HepG2 (cell line): Measurements from ENCODE around the gene CRIM1. TPM values are rescaled to one million over a fixed set of nuclear protein-coding genes. Genes with fewer than 3 reads are reported as not detected.
A peak's percentile ranks its signal among the peaks of the same experiment; 100 is the strongest.

Source experiments
- ATRX ChIP-seq: sonication (generic); formaldehyde crosslinking; IDR thresholded peaks from 2 replicates; pipeline ENCODE4 v1.4.0; 2020; ENCODE audit warnings: missing genetic modification reagents, borderline replicate concordance
- DMAP1 ChIP-seq: IDR thresholded peaks from 2 replicates; pipeline ENCODE4 v1.6.1; 2016
- FOXJ3 ChIP-seq: sonication (generic); formaldehyde crosslinking; IDR thresholded peaks from 2 replicates; pipeline ENCODE4 v1.4.0; 2020; ENCODE audit warnings: missing genetic modification reagents, mild to moderate bottlenecking, borderline replicate concordance
- FOXK1 ChIP-seq: sonication (generic); formaldehyde crosslinking; IDR thresholded peaks from 2 replicates; pipeline ENCODE4 v1.4.0; 2020; ENCODE audit warnings: low read depth, missing genetic modification reagents, borderline replicate concordance
- JUND ChIP-seq: sonication (generic); formaldehyde crosslinking; IDR thresholded peaks from 2 replicates; pipeline ENCODE4 v1.8.0; 2022; ENCODE audit warnings: mild to moderate bottlenecking, missing genetic modification reagents
- MYC ChIP-seq: sonication (generic); formaldehyde crosslinking; IDR thresholded peaks from 2 replicates; pipeline ENCODE4 v1.9.0; 2021; ENCODE audit warnings: missing genetic modification reagents, borderline replicate concordance
- NCOA5 ChIP-seq: sonication (generic); formaldehyde crosslinking; IDR thresholded peaks from 2 replicates; pipeline ENCODE4 v1.4.0; 2020; ENCODE audit warnings: missing genetic modification reagents
- PHF8 ChIP-seq: sonication (generic); formaldehyde crosslinking; IDR thresholded peaks from 2 replicates; pipeline ENCODE4 v1.5.0; 2020; ENCODE audit warnings: missing genetic modification reagents
- SAP130 ChIP-seq: IDR thresholded peaks from 2 replicates; pipeline ENCODE4 v1.6.1; 2016; ENCODE audit warnings: low read depth
- TBL1XR1 ChIP-seq: fragments of 150-350 bp; IDR thresholded peaks from 2 replicates; pipeline ENCODE4 v1.6.1; 2014; ENCODE audit warnings: borderline replicate concordance, low read length; ENCODE audit not compliant: partially characterized antibody
- ZNF143 ChIP-seq: sonication (generic); formaldehyde crosslinking; IDR thresholded peaks from 2 replicates; pipeline ENCODE4 v1.4.0; 2020; ENCODE audit warnings: missing genetic modification reagents
- ZNF563 ChIP-seq: sonication (generic); formaldehyde crosslinking; IDR thresholded peaks from 2 replicates; pipeline ENCODE4 v1.8.0; 2022; ENCODE audit warnings: mild to moderate bottlenecking, moderate library complexity, missing genetic modification reagents
- ZNF746 ChIP-seq: sonication (generic); formaldehyde crosslinking; IDR thresholded peaks from 2 replicates; pipeline ENCODE4 v1.8.0; 2022; ENCODE audit warnings: mild to moderate bottlenecking, missing genetic modification reagents
- polyA plus RNA-seq, 8 experiments: library from polyadenylated mRNA; depleted of rRNA in 3 of 8; stranded (reverse) in 7 of 8; unstranded in 1 of 8; fragments of >200 nt; fragmentation: Illumina TruSeq in 4 of 8; extraction: Trizol in 4 of 8; gene quantifications; 2 replicates each; pipeline versions ENCODE4 v1.2.1 to v1.2.3, GENCODE V29; 2011 to 2016; ENCODE audit warnings: low read depth in 4 of 8, missing spikeins in 1 of 8, mixed read lengths in 1 of 8; ENCODE audit not compliant: insufficient read depth in 1 of 8
- total RNA-seq, 5 experiments: library from RNA; depleted of rRNA; stranded (reverse); fragments of >200 nt; fragmentation: Illumina TruSeq; extraction: Trizol; gene quantifications; 2 replicates each; pipeline ENCODE4 v1.2.3, GENCODE V29; 2016; ENCODE audit warnings: low read depth in 1 of 5
- TF ChIP-seq, protein P1 (sequence below): sonication (generic); formaldehyde crosslinking; IDR thresholded peaks from 2 replicates; pipeline ENCODE4 v1.4.0; 2020; ENCODE audit warnings: missing genetic modification reagents
- TF ChIP-seq, protein P2 (sequence below): sonication (generic); formaldehyde crosslinking; IDR thresholded peaks from 2 replicates; pipeline ENCODE4 v1.8.0; 2022; ENCODE audit warnings: low read depth, missing genetic modification reagents
- TF ChIP-seq, protein P3 (sequence below): sonication (generic); formaldehyde crosslinking; IDR thresholded peaks from 2 replicates; pipeline ENCODE4 v1.5.0; 2020; ENCODE audit warnings: mild to moderate bottlenecking, missing genetic modification reagents, borderline replicate concordance
- TF ChIP-seq, protein P4 (sequence below): sonication (generic); formaldehyde crosslinking; IDR thresholded peaks from 2 replicates; pipeline ENCODE4 v1.4.0; 2020; ENCODE audit warnings: missing genetic modification reagents

Gene CRIM1
- total and polyA plus RNA-seq, 2 of the 13 experiments (the other 11 are each of a cell fraction or from before 2014, with no cell fraction given) = 39.1 to 69.9 TPM

DNA sequence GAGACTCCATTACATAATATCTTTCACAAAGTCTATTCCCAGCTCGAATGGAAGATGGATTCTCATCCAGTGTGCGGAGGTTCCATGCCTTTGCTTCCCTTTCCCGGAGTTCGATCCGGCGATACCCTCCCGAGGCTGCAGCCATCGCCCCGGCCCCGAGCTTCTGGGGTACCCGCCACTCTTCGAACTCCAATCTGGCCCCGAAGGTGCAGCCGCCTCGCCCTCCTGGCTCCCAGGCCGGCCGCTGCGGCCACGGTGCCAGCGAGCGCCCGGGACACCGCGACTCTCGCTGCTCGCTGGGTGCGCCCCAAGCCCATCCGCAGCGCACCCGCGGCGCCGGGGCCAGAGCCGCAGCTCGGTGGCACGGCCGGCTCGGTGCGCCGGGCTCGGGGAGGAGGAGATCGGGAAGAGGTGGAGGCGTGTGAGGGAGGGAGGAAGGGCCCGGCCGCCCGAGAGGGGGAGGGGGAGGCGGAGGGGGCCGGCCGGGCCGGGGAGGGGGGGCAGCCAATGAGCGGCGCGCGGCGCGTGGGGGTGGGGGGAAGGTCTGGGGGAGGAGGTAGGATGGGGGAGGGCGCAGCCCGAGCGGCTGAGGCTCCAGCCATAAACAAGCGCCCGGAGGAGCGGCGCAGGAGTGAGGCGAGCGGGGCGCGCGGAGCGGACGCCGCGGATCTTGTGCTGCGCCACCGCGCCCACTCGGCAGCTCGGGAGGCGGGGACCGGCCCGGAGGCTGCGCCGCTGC lies at the start of gene CRIM1 (continued):
- TF ChIP-seq, protein P1, sequence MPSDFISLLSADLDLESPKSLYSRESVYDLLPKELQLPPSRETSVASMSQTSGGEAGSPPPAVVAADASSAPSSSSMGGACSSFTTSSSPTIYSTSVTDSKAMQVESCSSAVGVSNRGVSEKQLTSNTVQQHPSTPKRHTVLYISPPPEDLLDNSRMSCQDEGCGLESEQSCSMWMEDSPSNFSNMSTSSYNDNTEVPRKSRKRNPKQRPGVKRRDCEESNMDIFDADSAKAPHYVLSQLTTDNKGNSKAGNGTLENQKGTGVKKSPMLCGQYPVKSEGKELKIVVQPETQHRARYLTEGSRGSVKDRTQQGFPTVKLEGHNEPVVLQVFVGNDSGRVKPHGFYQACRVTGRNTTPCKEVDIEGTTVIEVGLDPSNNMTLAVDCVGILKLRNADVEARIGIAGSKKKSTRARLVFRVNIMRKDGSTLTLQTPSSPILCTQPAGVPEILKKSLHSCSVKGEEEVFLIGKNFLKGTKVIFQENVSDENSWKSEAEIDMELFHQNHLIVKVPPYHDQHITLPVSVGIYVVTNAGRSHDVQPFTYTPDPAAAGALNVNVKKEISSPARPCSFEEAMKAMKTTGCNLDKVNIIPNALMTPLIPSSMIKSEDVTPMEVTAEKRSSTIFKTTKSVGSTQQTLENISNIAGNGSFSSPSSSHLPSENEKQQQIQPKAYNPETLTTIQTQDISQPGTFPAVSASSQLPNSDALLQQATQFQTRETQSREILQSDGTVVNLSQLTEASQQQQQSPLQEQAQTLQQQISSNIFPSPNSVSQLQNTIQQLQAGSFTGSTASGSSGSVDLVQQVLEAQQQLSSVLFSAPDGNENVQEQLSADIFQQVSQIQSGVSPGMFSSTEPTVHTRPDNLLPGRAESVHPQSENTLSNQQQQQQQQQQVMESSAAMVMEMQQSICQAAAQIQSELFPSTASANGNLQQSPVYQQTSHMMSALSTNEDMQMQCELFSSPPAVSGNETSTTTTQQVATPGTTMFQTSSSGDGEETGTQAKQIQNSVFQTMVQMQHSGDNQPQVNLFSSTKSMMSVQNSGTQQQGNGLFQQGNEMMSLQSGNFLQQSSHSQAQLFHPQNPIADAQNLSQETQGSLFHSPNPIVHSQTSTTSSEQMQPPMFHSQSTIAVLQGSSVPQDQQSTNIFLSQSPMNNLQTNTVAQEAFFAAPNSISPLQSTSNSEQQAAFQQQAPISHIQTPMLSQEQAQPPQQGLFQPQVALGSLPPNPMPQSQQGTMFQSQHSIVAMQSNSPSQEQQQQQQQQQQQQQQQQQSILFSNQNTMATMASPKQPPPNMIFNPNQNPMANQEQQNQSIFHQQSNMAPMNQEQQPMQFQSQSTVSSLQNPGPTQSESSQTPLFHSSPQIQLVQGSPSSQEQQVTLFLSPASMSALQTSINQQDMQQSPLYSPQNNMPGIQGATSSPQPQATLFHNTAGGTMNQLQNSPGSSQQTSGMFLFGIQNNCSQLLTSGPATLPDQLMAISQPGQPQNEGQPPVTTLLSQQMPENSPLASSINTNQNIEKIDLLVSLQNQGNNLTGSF (CRISPR knock-in tag) = peak; percentile 76; the same call in 1 of the 2 replicates
- no peak for TF ChIP-seq ZNF143
- peak; percentile 9 for TF ChIP-seq TBL1XR1
- TF ChIP-seq MYC (CRISPR knock-in tag) = peak; percentile 29; the same call in 1 of the 2 replicates
- TF ChIP-seq, protein P2, sequence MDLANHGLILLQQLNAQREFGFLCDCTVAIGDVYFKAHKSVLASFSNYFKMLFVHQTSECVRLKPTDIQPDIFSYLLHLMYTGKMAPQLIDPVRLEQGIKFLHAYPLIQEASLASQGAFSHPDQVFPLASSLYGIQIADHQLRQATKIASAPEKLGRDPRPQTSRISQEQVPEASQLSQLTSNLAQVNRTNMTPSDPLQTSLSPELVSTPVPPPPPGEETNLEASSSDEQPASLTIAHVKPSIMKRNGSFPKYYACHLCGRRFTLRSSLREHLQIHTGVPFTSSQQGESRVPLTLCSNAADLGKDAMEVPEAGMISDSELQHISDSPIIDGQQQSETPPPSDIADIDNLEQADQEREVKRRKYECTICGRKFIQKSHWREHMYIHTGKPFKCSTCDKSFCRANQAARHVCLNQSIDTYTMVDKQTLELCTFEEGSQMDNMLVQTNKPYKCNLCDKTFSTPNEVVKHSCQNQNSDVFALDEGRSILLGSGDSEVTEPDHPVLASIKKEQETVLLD = peak; percentile 80
- no peak for TF ChIP-seq ATRX
- peak; percentile 47; the same call in 1 of the 2 replicates for TF ChIP-seq ZNF563 (CRISPR knock-in tag)
- no peak for TF ChIP-seq FOXJ3 (CRISPR knock-in tag)
- TF ChIP-seq NCOA5 = no peak
- TF ChIP-seq DMAP1 (CRISPR knock-in tag) = 0 out of 2 replicates have a peak, but pooled peaks have one; percentile 12
- TF ChIP-seq, protein P3, sequence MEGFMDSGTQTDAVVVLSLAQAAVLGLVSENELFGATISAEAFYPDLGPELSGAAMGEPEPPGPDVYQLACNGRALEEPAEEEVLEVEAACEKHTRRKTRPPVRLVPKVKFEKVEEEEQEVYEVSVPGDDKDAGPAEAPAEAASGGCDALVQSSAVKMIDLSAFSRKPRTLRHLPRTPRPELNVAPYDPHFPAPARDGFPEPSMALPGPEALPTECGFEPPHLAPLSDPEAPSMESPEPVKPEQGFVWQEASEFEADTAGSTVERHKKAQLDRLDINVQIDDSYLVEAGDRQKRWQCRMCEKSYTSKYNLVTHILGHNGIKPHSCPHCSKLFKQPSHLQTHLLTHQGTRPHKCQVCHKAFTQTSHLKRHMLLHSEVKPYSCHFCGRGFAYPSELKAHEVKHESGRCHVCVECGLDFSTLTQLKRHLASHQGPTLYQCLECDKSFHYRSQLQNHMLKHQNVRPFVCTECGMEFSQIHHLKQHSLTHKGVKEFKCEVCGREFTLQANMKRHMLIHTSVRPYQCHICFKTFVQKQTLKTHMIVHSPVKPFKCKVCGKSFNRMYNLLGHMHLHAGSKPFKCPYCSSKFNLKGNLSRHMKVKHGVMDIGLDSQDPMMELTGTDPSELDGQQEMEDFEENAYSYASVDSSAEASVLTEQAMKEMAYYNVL = no peak
- peak; percentile 81 for TF ChIP-seq SAP130
- no peak for TF ChIP-seq JUND
- TF ChIP-seq PHF8 (CRISPR knock-in tag) = peak; percentile 45
- TF ChIP-seq FOXK1 (CRISPR knock-in tag) = peak; percentile 60; the same call in 1 of the 2 replicates
- no peak; the same call in 1 of the 2 replicates for TF ChIP-seq ZNF746 (CRISPR knock-in tag)
- TF ChIP-seq, protein P4, sequence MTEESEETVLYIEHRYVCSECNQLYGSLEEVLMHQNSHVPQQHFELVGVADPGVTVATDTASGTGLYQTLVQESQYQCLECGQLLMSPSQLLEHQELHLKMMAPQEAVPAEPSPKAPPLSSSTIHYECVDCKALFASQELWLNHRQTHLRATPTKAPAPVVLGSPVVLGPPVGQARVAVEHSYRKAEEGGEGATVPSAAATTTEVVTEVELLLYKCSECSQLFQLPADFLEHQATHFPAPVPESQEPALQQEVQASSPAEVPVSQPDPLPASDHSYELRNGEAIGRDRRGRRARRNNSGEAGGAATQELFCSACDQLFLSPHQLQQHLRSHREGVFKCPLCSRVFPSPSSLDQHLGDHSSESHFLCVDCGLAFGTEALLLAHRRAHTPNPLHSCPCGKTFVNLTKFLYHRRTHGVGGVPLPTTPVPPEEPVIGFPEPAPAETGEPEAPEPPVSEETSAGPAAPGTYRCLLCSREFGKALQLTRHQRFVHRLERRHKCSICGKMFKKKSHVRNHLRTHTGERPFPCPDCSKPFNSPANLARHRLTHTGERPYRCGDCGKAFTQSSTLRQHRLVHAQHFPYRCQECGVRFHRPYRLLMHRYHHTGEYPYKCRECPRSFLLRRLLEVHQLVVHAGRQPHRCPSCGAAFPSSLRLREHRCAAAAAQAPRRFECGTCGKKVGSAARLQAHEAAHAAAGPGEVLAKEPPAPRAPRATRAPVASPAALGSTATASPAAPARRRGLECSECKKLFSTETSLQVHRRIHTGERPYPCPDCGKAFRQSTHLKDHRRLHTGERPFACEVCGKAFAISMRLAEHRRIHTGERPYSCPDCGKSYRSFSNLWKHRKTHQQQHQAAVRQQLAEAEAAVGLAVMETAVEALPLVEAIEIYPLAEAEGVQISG = peak; percentile 37; the same call in 1 of the 2 replicates
